Skin of body (tissue), 2 donors: Measurements from ENCODE around the gene DNAH6. TPM values are rescaled to one million over a fixed set of nuclear protein-coding genes. Genes with fewer than 3 reads are reported as not detected.
"Not testable (repeated sequence)": the region's sequence is repeated elsewhere in the genome, so short reads cannot be mapped to it uniquely, and the experiment has no call there.

Source experiments
- DNase-seq: peaks from one replicate; lab custom pipeline; 2025; lab: John Stamatoyannopoulos, UW
- total RNA-seq: library from RNA; depleted of rRNA; stranded (reverse); fragments of >200 nt; gene quantifications from one replicate; pipeline ENCODE4 v1.2.3, GENCODE V29; 2014

Gene DNAH6
- total RNA-seq, 1 donor from 2014 or later = 0.30 TPM

DNA sequence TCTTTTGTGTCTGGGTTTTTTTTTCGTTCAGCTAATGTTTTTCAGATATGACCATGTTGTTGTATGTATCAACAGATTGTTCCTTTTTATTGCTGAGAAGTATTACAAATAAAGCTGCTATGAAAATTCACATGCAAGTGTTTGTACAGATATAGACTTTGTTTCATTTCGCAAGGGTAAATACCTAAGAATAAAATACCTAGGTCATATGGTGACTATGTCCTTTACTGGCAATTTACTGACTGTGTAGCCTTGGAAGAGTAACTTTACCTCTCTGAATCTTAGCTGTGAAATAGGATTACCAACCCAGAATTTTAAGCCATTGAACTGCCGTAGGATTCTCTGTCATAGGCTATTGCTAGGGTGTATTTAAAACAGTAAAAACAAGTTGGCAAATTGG is 19.0 kb upstream of the DNAH6 start:
- DNase-seq = no peak

DNA sequence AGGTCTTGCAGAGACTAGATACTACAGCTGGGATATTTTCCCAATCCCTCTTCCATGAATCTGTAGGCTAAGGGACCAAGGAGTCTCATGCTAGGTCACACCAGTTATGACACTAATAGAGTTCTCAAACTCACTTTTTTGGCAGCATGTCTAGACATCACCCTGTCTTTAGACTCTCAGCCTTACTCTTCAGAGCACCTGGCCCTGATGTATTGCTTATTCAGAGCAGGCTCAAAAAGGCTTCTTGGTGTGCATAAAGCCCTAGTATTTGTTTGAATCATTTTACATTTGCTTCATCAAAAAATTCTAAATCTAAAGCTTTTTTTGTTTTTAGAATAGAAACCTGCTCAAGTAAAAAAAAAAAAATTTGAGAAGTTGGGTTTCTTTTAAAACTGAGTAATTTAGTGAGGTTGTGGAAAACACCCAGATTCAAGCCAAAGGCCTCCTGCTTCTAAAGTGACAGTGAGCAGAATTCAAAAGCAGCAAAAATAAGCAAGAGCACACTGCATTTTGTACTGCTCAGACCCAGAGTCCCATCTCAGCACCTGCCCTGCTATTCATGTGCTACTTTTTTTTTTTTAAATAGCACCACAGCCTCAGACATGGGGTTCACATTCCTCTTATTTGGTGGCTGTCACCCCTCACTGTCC is 18.0 kb upstream of the DNAH6 start:
- no peak for DNase-seq

- DNase-seq = not testable (repeated sequence)
Observed at GRCh38 chr2:84511024-84511423, 5.3 kb upstream of the DNAH6 start.

DNA sequence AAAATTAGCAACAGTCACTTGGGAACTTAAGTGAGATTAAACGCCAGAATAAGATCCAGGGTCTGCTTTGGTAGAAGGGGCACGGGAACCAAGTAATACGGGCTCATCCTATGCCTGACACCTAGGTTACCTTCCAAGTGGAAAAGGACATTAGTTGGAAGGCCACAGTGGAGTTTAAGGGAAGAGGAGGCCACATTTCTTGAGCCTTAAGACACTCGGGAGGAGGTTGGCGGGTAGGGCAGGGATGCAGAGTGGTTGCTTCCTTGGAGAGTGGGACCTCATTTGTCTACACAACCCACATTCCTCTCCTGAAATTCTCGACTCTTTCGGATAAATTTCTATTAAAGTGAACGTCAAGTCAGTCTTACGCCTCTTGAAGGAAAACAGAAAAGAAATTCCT is 510 bp upstream of the DNAH6 start:
- DNase-seq = no peak

DNA sequence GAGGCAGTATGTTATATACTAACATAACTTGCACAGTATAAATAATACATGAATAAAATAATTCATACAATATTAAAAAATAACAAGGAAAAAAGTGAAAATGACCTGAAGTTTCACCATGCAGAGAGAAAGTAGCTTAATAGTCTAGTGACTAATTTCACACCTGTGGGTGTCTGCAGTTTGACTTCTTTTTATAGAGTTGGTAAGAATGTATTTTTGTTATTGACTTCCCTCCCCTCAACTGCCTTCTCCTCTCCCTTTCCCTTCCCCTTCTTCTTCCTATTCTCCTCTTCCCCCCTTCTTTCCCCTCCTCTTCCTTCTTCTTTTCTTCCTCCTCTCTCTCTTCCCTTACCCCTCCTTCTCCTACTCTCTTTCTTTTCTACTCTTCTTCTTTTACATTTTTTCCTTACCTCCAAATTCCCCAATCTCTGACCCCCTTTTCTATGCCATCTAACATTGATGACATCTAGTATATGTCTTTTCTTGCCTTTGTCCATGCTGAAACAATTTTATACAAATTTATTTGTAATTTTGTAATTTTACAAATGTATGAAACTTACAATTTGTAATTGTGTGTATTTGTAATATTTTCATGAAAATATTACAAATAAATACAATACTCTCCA is 3.1 kb downstream of the DNAH6 start:
- no peak for DNase-seq

- no peak for DNase-seq
Observed at GRCh38 chr2:84526562-84526961, 10.3 kb downstream of the DNAH6 start.

- no peak for DNase-seq
Observed at GRCh38 chr2:84527137-84528129, 11.1 kb downstream of the DNAH6 start.

GRCh38 chr2:84532291-84532690 is 16.0 kb downstream of the DNAH6 start:
- no peak for DNase-seq

DNA sequence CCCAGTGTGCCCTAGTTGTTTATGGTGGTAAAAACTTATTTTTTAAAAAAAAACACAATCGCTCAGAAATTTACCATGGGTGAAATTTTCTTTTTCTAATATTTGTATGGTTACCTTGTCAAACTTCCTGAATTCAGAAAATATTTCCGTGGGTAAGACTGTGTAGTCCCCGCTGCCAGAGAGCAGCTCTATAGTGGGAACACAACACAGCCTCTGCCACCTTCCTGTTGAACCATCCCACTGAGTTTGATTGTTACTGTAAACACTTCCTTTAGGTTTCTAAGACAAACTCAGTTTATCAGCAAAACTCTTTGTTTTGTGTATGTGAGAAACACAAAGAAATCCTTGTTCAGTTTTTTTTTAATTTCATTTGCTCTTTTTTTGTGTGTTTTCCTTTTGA is 17.9 kb downstream of the DNAH6 start:
- DNase-seq = no peak

DNA sequence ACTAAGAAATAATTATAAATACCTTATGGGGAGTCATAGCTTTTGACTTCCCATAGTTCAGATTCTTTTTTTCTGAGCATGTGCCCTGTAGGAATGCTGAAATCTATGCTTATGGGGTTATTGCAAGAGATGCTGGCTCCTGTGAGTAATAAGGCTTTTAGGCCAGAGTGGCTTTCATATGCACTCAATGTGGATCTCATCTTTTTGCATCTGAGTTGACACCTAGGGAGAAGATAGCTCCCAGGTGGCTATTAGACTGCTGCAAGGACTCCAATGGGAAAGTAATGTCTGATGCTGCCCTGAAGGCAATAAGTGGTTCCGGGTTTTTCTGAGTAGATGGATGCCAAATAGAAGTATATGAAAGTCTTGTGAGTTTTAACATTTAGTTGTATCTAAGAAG is 21.0 kb downstream of the DNAH6 start:
- DNase-seq = no peak

DNA sequence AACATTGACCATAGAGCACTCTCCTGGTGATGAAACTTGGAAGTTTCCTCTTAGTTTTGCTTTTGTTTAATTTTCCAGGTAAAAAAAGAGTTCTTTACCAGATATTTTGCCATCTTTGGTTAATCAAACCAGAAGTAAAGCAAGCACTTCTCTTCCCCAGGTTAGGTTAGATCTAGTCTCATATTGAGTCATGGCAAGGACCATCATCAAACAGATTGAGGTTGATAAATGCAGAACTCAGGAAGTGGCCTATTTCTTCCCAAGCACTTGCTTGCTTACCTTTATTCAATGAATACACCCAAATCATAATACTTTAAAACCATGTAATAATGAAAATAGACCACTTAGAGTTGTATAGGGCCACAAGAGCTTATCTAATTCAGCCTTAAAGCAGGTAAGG is 23.4 kb downstream of the DNAH6 start:
- no peak for DNase-seq

GRCh38 chr2:84545005-84545404 is 28.7 kb downstream of the DNAH6 start:
- no peak for DNase-seq

- DNase-seq = no peak
Observed at GRCh38 chr2:84546551-84546950, 30.3 kb downstream of the DNAH6 start.

- no peak for DNase-seq
Observed at GRCh38 chr2:84548303-84548702, 32.0 kb downstream of the DNAH6 start.

DNA sequence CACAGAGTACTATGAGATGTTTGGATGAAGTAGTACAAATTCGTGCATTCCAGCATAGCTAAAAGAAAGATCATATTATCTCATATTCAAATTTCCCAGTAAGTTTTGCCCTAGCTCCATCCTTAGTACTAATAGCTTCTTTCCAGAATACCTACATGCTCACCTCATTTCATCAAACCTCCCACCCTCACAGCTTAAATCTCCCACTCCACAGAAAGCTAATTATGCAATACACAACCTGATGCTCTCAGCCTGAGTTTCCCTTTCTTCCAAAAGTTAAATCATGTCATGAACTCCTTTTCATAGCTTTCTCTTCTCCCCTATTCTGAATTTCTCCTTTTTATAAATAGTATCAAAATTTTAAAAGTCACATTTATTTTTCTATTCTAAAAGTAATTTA is 34.6 kb downstream of the DNAH6 start:
- no peak for DNase-seq

DNA sequence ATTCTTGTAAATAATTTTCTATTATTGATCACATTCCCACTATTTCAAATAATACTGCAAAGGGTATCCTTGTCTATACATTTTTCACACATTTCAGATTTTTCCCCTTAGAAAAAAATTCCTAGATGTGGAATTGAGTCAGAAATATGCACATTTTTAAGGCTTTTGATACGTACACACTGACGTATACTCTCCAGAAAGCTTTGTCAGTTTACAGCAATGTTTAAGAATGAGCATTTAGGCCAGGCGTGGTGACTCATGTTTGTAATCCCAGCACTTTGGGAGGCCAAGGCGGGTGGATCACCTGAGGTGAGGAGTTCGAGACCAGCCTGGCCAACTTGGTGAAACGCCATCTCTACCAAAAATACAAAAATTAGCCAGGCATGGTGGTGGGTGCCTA is 35.2 kb downstream of the DNAH6 start:
- not testable (repeated sequence) for DNase-seq

GRCh38 chr2:84556190-84556589 is 39.9 kb downstream of the DNAH6 start:
- DNase-seq = no peak

GRCh38 chr2:84559838-84560237 is 43.5 kb downstream of the DNAH6 start:
- DNase-seq = no peak

DNA sequence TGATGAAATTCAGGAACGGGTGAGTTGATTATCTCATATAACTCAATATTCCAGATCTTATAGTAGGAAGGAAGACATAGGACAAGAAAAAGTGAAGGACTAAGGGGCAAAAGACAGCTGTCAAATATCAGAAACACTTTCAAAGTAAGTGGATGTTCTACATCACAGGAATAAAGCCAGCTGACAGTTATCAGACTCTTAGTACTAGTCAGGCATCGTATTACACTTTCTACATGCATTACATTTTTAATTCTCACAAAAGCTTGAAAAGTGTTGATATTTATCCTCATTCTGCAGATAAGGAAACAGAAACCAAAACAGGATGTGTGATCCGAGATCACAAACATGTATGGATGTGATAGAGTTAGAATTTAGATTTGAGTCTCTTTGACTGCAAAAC is 63.4 kb downstream of the DNAH6 start:
- DNase-seq = no peak

- DNase-seq = no peak
Observed at GRCh38 chr2:84603911-84604310, 87.6 kb downstream of the DNAH6 start.

DNA sequence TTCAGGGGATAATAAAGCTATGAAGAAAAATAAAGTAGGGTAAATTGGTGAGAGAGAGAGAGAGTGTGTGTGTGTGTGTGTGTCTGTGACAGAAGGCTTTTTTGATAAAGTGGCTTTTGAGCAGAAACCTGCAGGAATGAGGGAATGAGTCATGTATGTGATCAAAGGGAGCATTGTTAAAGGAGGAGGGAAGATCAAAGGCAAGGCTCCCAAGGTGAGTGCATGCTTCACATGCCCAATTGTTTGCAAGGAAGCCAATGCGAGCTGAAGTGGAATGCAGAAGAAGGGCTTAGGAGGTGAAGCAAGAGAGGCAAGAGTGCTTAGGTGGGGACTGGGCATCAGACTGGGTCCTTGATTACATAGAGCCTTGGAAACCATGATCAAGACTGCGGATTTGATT is 96.8 kb downstream of the DNAH6 start:
- DNase-seq = no peak

DNA sequence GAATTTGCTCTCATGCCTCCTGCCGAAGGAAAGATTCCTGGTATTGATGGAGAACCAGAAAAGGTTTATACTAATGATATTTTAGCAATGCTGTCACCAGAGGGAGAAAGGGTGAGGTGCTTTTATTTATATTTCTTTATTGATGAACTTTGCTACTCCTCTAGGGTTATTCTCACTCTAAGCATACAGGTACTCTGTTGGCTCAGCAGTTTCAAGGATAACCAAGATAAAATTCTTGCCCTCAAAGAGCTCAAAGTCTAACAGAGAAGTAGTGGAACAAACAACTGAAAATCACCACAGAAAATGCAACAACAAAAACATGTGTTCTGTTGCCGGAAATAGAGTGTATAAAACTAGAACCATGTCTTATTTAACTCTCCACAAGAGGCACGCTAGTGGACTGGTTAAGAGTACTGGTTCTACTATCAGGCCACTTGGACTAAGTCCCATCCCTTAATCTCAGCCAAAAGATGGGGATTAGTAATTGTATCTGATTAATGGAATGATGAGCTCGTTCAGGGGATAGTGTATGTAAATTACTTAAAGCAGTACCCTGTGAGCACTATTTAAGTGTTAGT is 103.6 kb downstream of the DNAH6 start:
- no peak for DNase-seq
